DOHH2 (cell line): ENCODE results near the gene FUT2.

ENCODE experiments used
- H3F3A ChIP-seq: fragments of 200-600 bp; sonication (generic), shearing (Covaris generic); 2 replicates; pipeline ENCODE4 v1.6.0; 2016; ENCODE audit warnings: antibody characterized with exemption, mild to moderate bottlenecking; ENCODE audit not compliant: control insufficient read depth, insufficient read depth
- H3K27ac ChIP-seq: fragments of 200-600 bp; sonication (generic); 2 replicates; pipeline ENCODE4 v1.5.1; 2014; ENCODE audit warnings: low read depth, mild to moderate bottlenecking, low read length, moderate library complexity
- H3K27me3 ChIP-seq: fragments of 200-600 bp; sonication (generic); 2 replicates; pipeline ENCODE4 v1.6.1; 2014; ENCODE audit warnings: mild to moderate bottlenecking, low read length, mixed read lengths; ENCODE audit not compliant: control insufficient read depth
- H3K36me3 ChIP-seq: fragments of 200-600 bp; sonication (generic); 2 replicates; pipeline ENCODE4 v1.6.1; 2014; ENCODE audit warnings: mild to moderate bottlenecking, low read length, moderate library complexity, mixed read lengths; ENCODE audit not compliant: control insufficient read depth
- H3K4me1 ChIP-seq: fragments of 200-600 bp; sonication (generic); 2 replicates; pipeline ENCODE4 v1.6.1; 2014; ENCODE audit warnings: mild to moderate bottlenecking, low read length, mixed read lengths; ENCODE audit not compliant: control insufficient read depth
- H3K4me2 ChIP-seq: fragments of 200-600 bp; sonication (generic); 2 replicates; pipeline ENCODE4 v1.6.0; 2014; ENCODE audit warnings: mild to moderate bottlenecking, low read length, moderate library complexity
- H3K4me3 ChIP-seq: fragments of 200-600 bp; sonication (generic); 2 replicates; pipeline ENCODE4 v1.5.1; 2014; ENCODE audit warnings: mild to moderate bottlenecking, low read length, mixed read lengths
- H3K79me2 ChIP-seq: fragments of 200-600 bp; sonication (generic); 2 replicates; pipeline ENCODE4 v1.6.1; 2014; ENCODE audit warnings: mild to moderate bottlenecking, low read length, mixed read lengths; ENCODE audit not compliant: control insufficient read depth
- H3K9me2 ChIP-seq: fragments of 200-600 bp; sonication (generic); replicated peaks from 2 replicates; pipeline ENCODE4 v1.6.1; 2014; ENCODE audit warnings: mild to moderate bottlenecking, low read length, mixed read lengths; ENCODE audit not compliant: control insufficient read depth
- H3K9me3 ChIP-seq: fragments of 200-600 bp; sonication (generic); 2 replicates; pipeline ENCODE4 v1.6.1; 2014; ENCODE audit warnings: antibody characterized with exemption, low read length, mixed read lengths; ENCODE audit not compliant: control insufficient read depth, insufficient read depth
- H4K20me1 ChIP-seq: fragments of 200-600 bp; sonication (generic); 2 replicates; pipeline ENCODE4 v1.6.0; 2014; ENCODE audit warnings: low read depth, mild to moderate bottlenecking, antibody characterized with exemption, low read length, moderate library complexity; ENCODE audit not compliant: control insufficient read depth, insufficient read depth
- CTCF ChIP-seq: fragments of 200-600 bp; sonication (generic); IDR thresholded peaks from one replicate; pipeline ENCODE4 v1.5.1; 2014; ENCODE audit warnings: antibody characterized with exemption, mild to moderate bottlenecking, low read depth, low read length; ENCODE audit not compliant: poor library complexity, severe bottlenecking
- EZH2phosphoT487 ChIP-seq: fragments of 200-600 bp; sonication (generic); IDR thresholded peaks from 2 replicates; pipeline ENCODE4 v1.6.1; 2017; ENCODE audit warnings: borderline replicate concordance, mild to moderate bottlenecking, antibody characterized with exemption, low read length, moderate library complexity, mixed read lengths

FUT2 gene

GRCh38 chr19:48719263-48720171 lies 23.7 kb downstream of the FUT2 start, which contains the start of gene MAMSTR:
Gene MAMSTR, minus strand, starts transcription at chr19:48719725. Its CDS starts 694 bp downstream, at chr19:48719031.
- H4K20me1 ChIP-seq = no peaks in the 10 kb centered on the region
- H3K36me3 ChIP-seq = no peaks in the 10 kb centered on the region
- H3K27ac ChIP-seq = peak within 1 kb of the TSS; percentile 71
- H3K4me1 ChIP-seq = peaks cover 31% of the 10 kb centered on the region
- no peak for TF ChIP-seq CTCF
- no peaks in the 10 kb centered on the region for H3K27me3 ChIP-seq
- H3K9me2 ChIP-seq = no peaks in the 10 kb centered on the region
- H3F3A ChIP-seq = peaks cover 3% of the 10 kb centered on the region
- peak within 1 kb of the TSS; percentile 81 for H3K4me3 ChIP-seq
- peaks cover 7% of the 10 kb centered on the region for H3K79me2 ChIP-seq
- peak within 1 kb of the TSS; percentile 76 for H3K4me2 ChIP-seq
- no peaks in the 10 kb centered on the region for H3K9me3 ChIP-seq

- Histone ChIP-seq H3K27me3 (no peaks in the 10 kb centered on the region), H4K20me1 (no peaks in the 10 kb centered on the region), H3K36me3 (no peaks in the 10 kb centered on the region; the same call in 1 of the 2 replicates), H3K9me2 (no peaks in the 10 kb centered on the region), H3K4me1 (peaks cover 31% of the 10 kb centered on the region), H3K27ac (peak overlapping the region; percentile 71), H3K4me3 (peak overlapping the region; percentile 81), H3F3A (peaks cover 3% of the 10 kb centered on the region), H3K9me3 (no peaks in the 10 kb centered on the region), H3K79me2 (no peaks in the 10 kb centered on the region; the same call in 1 of the 2 replicates), H3K4me2 (peak overlapping the region; percentile 76)
- no peak for TF ChIP-seq CTCF
- no peak for TF ChIP-seq EZH2phosphoT487
Measured at GRCh38 chr19:48720251-48720612, 24.5 kb downstream of the FUT2 start.

GRCh38 chr19:48720613-48721296 lies 25.0 kb downstream of the FUT2 start:
- Histone ChIP-seq H3K36me3 (peaks cover 1% of the 10 kb centered on the region), H3K4me3 (peak overlapping the region; percentile 81), H3K9me3 (no peaks in the 10 kb centered on the region), H3K27ac (peak overlapping the region; percentile 71), H4K20me1 (no peaks in the 10 kb centered on the region), H3K9me2 (no peaks in the 10 kb centered on the region), H3K79me2 (no peaks in the 10 kb centered on the region), H3K27me3 (no peaks in the 10 kb centered on the region), H3K4me1 (peaks cover 31% of the 10 kb centered on the region), H3K4me2 (peak overlapping the region; percentile 76), H3F3A (peaks cover 8% of the 10 kb centered on the region)
- no peak for TF ChIP-seq EZH2phosphoT487
